Stimulated activated CD4-positive, alpha-beta T cell treated with anti-CD3 and anti-CD28 coated beads, Interleukin-2, amount 100 ng/mL, for 24 hours (primary cell): ENCODE data around the gene FAAP20.
A peak's percentile ranks its signal among the peaks of the same experiment; 100 is the strongest.

Experiments used
- DNase-seq, 2 donors: peaks; one replicate each; pipeline ENCODE4 v3.0.0-alpha.2; 2020

Gene FAAP20, protein sequence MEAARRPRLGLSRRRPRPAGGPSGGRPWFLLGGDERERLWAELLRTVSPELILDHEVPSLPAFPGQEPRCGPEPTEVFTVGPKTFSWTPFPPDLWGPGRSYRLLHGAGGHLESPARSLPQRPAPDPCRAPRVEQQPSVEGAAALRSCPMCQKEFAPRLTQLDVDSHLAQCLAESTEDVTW

DNA sequence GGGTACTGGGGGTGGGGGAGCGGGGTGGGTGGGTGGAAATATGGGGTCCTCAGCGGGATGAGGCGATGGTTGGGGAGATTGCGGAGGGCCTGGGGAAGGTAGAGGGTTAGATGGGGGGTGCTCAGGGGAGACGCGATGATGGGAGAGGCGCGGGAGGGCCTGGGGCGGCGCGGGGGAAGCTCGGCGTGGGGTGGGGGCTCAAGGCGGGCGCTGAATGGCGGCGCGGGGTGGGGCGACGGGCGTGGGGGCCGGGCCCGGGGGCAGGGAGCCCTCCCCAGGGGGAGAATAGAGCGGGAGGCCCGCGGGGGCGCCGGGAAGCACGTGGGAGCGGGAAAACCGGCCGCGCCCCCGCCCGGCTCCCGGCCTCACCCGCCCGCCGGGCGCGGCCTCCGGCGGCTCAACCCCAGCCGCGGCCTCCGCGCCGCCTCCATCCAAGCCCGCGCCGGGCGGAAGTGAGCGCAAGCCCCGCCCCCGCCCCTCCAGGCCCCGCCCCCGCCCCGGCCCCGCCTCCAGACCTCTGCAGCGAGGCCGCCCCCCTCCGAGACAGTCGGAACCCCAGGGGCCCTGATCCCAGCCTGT lies at the start of gene FAAP20:
TSS of gene FAAP20 (minus strand) at position 454 of the 579 bp plus-strand sequence. CDS start at position 431, 23 bp downstream.
- peak; percentile 72 to 73 for DNase-seq

DNA sequence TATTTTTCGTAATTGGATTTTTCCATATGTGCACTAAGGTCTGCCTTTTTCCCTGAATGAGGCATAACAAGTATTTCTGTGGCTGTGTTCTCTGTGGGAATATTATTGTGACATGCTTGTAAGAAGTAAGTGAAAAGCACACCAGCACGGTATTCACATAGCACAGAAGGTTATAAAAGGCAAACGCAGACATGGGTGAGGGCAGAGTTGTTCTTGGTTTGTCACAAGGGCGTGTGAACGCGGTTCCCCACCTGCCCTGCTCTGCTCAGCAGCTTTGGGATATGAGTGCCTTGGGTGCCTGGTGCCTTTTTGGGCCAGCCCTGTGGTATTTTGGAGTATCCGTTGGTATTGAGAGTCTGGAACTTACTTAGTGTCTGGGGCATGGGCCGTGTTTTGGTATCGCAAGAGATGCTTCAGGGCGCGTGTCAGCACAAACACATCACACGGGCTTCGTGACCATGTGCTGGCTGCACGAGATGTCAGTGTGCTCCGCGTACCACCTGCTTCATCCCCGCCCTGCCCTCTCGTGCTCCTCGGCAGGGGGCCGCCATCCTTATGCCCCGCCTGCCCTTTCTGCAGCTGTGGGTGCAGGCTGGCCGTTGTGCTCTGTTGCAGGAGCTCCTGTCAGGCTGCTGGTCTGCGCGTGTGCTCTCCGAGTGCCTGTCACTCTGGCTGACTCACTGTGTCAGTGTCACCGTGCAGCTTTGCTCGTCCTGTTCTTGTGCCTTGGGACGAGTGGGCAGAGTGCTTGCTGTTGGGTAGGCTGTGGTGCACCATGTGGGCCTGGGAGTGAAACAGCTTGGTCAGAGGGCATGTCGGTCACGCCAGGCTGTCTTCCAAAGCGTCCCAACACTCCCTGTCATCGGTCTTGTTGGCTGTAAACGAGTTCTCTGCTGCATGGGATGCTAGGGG lies 48.5 kb upstream of the FAAP20 start:
- no peak for DNase-seq

DNA sequence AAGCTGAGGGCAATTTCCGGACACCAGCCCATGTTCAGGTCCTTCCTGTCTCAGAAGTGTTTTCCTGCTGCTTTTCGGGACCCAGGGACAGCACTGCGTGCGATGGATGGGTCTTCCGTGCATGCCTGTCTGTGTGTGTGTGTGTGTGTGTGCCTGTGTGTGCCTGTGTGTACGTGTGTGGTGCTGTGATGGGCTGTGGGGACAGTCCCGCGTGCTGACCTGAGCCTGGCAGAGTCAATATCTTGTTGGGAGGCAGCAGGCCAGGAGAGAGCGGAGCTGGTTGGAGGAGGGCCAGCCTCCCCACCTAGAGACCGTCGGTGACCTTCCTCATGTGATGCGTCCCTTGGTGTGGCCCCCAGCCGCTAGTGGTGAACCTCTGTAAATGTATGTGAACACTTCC lies 47.2 kb upstream of the FAAP20 start:
- DNase-seq, result no peak

DNA sequence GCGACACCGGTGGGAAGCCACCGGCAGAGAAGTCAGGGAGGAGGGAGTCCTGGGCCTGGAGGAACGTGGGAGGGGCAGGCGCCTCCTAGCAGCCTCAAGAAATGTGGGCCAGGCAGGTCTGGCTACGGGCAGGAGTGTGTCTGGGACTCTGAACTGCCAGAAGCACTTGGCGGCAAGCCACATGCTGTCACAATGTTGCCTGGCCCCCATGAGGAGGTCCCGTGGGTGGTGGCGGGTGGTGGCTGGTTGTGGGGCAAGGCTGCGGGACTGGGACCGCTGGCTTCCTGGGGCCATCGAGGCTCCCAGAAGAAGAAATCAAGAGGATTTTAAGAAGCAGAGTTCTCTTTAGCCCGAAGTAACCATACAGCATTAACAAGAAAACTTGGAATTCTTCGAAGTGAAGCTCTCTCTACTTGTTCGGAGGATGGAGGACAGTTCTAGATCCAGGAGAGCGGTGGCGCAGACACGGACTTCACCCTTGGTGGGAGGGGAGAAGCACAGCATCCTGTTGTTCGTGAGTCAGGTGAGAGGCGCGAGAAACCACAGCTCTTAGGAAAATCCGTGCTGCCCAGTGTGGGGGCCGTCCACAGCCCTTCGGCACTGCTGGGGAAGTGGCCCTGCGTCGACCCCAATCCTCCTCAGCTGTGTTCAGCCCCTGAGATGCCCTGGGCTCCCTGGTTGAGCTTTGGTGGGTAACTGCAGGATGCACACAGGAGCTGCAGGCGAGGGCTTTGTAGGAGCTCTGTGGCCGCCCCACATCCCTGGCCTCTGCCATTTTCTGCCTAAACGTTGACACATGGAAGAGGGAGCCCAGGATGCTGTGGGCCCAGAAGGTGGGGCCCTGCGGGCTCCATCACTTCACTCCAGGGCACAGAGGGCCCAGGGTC lies 45.9 kb upstream of the FAAP20 start:
- DNase-seq, result peak in 1 of 2 donors; percentile 50

DNA sequence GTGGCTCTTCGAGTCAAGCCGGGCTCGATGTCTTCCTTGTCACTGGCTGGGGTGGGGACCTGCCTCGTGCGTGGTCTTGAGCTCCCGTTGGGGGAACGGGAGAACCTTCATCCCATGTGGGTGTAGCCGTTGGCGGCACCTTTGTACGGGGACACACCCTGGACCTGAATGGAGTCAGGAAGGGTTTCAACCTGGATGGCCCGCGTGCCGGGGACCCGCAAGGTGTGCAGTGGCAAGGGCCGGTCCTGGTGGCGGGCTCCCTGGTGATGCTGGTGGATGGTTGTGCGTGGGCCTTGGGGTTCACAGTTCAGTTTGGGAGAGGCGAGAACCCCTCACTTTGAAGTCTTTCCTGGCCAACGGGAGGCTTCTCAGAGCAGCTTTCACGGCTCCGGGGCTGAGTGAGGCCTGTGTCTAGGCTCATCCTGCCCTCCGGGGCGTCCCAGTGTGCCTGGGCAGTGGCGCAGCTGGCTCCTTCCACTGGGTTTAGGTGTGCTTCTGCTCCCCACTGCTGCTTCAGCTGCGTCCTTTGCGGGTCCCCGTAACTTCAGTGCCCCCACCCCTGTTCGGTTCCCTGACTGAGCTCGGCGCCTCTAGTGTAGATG lies 44.9 kb upstream of the FAAP20 start:
- DNase-seq, result no peak

DNA sequence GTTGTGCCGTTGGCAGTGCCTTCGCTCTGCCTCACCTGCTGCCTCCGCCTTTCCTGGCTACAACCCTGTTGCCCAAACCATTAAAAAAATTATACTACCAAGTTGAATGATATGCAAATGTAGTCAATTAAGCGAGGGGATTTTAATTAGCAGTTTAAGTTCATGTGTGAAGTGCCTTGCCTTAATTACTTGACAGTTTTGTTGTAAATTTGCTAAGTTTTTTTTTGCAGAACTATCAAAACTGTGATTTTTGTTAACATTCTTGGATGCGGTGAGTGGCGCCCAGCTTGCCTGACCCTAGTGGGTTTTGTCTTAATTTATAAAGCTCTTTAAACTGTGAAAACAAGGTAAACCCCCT lies 44.4 kb upstream of the FAAP20 start:
- no peak for DNase-seq

DNA sequence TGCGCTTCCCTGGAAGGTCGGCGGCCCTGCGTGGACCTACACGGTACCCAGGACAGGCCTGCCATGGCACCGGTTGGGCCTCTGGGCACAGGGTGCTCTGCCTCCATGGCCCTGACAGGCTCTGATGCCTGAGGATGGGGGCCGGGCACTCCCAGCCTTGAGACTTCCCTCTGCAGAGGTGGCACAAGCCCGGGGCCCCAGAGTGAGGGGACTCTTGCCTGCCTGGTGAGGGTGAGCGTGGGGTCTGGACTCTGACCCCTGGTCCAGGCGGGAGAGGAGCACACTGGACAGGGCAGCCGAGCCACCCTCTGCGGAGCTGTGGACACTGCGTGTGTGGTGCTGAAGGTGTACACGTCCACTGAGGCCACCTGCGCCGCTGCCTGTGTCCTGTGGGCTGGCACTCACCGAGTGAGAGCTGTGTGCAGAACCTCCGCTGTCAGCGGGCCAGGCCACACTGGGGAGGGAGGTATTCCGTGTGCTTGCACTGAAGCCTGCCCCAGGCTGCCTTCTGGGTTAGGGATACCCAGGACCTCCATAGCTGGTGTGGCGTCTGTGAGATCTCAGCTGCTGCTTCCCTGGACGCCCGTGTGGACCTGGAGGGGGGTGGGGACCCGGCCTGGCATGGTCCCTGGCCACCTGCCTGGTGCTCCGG lies 43.9 kb upstream of the FAAP20 start:
- DNase-seq, result no peak

DNA sequence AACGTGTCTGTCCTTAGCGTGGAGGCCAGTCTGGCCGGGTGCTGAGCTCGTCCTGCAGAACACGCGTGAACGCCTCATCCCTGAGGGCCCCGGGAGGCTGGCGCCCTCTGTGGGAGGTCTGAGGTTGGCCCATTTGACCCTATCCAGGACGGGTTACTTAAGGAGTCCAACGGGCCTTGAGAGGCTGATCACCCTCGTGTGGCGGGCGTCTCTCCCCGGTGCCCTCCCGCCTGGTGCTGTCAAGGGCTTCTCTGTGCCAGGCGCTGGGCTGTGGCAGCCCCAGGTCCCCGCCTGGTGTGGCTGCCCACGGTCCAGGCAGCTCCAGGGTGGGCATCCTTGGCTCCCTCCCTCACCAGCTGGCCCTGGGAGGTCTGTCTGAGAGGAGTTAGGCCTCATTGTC lies 43.2 kb upstream of the FAAP20 start:
- DNase-seq, result no peak

DNA sequence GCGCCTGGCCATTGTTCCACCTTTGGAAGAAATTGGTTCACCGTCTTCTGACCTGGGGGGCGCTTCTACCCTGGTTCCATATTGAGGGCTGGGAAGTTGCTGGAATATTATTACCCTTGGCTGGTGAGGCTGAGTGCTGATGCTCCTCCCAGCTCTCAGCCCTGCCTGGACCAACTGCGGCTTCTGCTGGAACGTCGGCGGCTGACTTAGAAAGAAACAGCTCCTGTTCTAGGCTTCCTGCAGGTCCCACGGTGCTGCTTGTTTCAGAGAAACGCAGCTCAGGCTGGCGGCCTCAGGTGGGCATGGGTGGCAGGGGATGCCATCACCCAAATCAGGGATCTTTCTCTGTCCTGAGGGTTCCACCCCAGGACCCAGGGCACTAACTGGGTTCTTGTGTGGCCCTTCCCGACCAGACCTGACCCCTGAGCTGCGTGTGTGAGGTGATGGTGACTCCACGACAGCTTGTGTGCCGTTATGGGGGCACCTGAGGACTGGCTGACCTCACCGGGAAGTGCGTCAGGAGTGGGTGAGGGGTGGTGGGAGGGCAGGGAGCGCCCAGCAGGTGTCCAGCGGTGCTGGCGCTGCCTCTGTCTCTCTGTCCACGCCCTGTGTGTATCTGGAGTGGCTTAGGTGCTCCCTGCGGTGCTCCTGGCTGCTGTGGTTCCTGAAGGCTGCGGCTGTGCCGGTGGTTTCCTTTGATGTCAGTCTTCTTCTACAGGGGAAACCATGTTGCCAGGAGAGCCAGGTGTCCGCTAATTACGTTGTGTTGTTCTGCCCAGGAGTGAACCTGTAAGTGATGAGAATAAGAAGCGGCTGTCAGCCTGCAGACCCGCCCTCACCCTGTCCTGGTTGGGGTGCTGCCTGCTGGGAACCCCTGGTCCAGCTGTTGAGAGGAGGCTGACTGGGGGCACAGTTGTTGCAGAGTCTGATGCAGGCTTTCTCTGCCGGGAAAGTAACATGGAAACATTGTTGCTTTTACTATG lies 42.4 kb upstream of the FAAP20 start:
- DNase-seq, result peak in 1 of 2 donors; percentile 46

DNA sequence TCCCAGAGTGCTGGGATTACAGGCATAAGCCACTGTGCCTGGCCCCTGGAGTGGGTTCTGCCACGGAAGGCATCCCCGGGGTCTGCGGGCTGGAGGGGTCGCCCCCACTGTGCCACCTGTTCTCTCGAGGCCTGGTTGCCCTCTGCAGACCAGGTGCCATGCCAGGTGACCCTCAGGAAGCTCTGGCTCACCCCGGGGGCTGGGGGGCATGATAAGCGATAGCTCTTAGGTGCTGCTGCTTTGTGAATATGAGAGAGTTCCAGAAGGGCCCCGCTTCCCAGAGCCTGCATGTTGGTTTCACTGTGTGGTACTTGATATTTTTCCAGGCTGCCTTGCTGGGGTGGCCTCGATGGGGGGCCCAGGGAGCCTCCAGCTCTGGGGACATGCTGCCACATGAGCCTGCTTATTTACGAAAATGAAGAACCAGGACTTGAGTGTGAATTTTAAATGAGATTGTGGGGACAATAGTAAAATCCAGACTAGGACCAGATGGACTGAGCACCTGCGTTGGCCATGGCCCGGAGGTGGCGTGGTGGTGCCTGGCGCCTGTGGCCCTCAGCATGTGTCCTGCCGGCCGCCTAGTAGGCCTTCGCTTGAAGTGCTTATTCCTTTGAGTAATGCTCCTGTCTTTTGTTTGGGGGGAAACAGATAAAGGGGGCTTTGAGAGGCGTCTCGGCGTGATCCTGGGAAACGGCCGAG lies 40.9 kb upstream of the FAAP20 start:
- DNase-seq, result no peak

DNA sequence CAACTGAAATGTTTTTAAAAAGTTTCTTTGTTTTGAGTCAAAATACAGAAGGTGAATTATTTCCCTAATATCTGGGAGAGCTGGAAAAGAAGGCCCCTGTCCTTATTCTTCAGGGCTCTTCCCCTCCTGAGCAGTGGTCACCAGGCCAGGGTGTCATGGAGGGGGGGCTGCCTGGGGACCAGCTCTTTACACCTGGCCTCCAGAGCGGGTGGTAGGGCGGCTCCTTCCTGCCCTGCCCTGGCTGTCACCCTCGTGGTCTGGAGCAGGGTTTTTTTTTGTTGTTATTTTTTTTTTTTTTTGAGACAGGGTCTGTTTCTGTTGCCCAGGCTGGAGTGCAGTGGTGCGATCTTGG lies 40.2 kb upstream of the FAAP20 start:
- no peak for DNase-seq

DNA sequence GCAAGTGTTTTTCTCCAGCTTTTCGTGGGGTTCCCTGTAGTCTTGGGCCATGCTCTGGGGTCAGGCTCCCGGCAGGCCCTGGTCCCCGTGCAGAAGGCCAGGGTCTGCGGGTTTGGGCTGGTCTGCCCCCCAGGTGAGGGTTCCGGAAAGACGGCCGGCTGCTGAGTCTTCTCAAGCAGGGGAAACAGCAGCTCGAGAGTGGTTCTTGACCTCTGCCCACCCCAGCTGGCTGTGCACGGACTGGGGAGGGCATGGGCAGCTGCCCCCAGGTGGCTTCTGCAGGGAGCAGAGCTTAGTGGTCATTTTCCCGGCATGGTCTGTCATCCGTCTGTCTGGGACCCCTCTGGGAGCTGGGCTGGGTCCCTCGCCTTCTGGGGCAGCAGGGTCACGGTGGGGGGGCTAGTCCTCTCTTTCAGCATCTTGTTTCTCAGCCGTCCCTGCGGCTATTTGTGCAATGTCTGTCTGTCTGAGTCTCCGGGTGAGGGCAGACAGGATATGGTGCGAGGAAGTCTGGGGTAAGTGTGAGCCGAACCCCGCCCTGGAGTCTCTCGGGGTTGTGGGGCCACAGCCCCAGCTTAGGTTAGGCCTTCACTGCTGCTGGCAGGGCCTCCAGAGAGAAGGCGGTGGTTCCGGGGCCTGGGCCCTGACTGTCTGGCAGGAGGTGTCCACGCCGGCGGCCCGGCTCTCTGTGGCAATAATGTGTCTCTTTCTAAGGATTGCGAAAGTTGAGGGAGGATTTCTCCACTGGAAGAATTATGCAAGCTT lies 39.6 kb upstream of the FAAP20 start:
- DNase-seq, result peak; percentile 64

DNA sequence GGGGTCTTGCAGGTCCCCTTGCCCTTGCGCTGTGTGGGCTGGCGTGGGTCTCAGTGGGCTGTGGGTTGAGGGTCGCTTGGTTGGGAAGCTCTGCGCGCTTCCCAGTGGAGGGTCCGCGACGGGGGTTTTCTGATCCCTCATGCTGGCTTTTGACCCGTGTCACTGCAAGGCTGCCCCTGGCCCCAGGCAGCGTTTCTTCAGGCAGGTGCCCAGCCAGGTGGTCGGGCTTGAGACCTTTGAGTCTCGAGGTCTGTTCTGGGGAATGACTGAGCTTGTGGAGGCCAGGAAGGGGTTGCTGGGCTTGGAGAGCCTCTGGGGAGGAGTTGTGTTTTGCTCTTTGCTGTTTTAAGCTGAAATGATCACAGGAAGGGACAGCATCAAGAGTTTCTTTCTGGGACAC lies 38.9 kb upstream of the FAAP20 start:
- no peak for DNase-seq

DNA sequence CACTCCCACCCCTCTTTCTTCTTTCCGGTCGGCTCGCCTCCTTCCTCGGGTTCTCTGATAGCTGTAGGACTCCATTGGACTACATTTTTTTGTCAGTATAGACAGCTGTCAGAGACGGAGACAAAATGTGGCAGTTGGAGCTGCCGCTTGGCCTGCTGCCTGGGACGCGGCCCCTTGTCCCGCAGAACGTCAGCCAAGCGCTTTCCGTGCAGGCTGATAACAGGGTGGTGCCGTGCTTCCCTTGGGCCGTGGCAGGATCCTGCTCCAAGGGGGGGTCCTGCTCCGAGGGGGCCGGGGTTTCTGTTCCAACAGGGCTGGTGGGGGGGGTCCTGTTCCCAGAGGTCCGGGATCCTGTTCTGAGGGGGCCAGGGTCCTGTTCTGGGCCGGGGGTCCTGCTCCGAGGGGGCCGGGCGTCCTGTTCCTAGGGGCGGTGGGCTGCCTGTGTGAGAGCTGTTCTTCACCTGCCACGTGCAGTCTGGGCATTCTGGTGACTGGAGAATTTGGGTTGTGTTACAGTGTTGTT lies 38.4 kb upstream of the FAAP20 start:
- no peak for DNase-seq

DNA sequence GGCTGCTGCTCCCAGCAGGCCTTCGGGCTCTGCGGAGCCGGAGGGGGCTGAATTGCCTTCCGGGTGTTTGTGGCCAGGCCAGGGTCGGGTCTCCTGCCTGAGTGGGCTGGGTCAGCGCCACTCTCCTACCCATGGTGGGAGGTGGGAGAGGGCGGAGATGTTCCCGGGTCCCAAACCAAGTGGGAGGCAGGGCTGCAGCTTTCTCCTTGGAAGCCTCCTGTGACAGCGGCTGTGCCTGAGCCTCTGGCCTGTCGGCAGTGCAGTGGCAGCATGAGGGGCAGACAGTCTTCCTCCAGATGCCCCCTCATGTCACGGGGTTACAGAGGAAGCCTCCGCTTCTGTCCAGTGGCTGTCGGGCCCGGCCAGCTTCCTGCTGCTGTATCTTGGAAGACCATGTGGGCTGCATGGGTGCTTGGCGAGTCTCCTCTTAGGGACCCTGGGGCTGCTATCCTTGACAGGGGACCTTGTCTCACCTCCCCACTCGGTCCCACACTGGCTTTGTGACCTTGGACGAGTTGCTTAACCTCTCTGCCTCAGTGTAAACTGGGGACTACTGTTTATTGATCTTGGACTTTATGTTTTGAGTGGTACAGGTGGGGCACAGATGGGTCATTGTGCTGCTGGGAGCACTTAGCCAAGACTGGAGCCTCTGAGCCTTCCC lies 37.8 kb upstream of the FAAP20 start:
- no peak for DNase-seq

DNA sequence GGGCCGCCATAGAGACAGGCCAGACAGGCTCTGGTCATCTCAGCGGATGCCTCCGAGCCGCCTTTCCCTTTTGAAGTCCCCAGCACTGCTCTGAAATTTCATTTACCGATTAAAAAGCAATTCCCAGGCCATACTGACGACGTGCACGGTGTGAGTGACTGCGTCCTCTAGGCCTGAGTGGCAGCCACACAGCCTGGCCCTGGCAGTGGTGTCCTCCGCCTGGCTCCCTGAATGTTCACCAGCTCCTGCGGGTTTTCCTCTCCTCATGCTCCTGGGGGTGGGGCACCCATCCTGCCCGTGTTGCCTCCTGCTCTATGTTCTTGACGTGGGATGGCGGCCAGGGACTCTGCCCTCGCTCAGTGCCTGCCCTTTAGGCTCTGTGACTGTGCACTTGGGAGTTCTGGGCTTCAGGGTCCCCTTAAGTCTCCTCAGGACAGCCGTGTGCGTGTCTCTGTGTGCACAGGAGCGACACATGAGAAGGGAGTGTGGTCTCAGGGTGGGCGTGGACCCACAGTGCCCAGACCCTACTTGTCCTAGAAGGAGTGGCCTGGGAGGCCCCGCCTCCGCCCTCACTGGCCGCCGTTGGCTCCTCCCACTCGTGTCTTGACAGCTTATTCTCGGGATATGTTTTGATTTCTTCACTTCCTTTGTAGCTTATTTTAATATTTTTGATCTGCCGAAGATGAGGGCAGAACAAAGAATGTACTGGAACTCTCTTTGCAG lies 37.1 kb upstream of the FAAP20 start:
- DNase-seq, result peak; percentile 74 to 84

DNA sequence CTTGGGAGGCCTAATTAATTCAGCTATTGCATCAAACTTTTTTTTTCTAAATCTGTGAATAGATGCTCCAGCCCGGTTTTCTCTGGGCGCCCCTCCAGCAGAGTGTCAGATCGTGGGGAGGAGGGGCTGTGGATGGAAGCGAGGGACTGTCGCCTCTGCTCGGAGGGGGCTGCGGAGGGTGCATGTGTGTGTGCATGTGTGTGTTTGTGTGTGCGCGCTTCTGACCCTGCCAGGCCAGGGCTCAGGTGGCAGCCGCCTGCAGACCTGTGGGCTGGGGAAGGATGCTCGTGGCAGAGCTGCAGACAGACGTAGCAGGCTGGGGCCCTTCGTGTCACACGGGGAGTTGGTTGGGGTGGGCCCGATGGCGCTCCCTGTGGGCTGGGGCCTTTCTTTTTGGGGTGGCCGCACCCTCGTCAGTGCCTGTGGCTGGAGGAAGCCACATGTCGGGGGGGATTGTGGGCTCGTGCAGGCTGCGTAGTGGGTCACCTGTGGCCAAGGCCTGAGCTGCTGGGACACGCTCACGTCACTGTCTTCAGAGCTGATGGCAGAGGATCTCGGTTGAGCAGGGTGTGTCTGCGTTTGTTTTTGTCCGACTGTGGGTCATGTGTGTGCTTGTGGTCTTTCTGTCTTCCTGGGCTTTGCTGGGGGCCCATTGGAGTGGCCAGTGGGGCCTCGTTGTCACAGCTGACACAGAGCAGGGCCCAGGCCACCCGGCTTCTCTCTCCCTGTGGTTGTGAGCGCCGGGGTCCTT lies 36.4 kb upstream of the FAAP20 start:
- peak; percentile 53 to 54 for DNase-seq
